Panc1 (cell line): ENCODE measurements around the gene PHRF1. TPM values are rescaled to one million over a fixed set of nuclear protein-coding genes. Genes with fewer than 3 reads are reported as not detected.

ENCODE experiments used
- ATAC-seq: fragments of 200-7000 bp; cut with Tn5 transposase; 2 replicates; pipeline ENCODE4 v1.9.1; 2020; ENCODE audit warnings: mild to moderate bottlenecking, moderate library complexity
- BruUV-seq: library from RNA; stranded (reverse); fragments of 400-500 nt; replicated peaks from 2 replicates; lab custom pipeline; 2021; lab: Mats Ljungman, UMichigan
- CTCF ChIA-PET: fragments of 300-600 bp; sonication (Branson Sonifier 250); formaldehyde crosslinking; loops from one replicate; lab custom pipeline; 2022; ENCODE audit warnings: antibody characterized with exemption; lab: Charles Lee
- POLR2A ChIA-PET: fragments of 300-600 bp; sonication (Branson Sonifier 250); formaldehyde crosslinking; loops from one replicate; lab custom pipeline; 2022; ENCODE audit warnings: antibody characterized with exemption; lab: Charles Lee
- DNase-seq: peaks from one replicate; pipeline ENCODE4 v3.0.0-alpha.2; 2010; ENCODE audit warnings: low read depth, low spot score
- H3K27ac ChIP-seq: 2 replicates; pipeline ENCODE4 v1.5.1; 2011; ENCODE audit warnings: mild to moderate bottlenecking, low read length, inconsistent platforms
- H3K27me3 ChIP-seq: fragments of 200-500 bp; sonication (Bioruptor generic); 2 replicates; pipeline ENCODE4 v1.6.0; 2014; ENCODE audit warnings: low read length, inconsistent platforms; ENCODE audit not compliant: control insufficient read depth, insufficient read depth
- H3K36me3 ChIP-seq: fragments of 200-500 bp; sonication (Bioruptor generic); 2 replicates; pipeline ENCODE4 v1.5.1; 2014; ENCODE audit warnings: inconsistent platforms, mild to moderate bottlenecking, low read length, moderate library complexity; ENCODE audit not compliant: control insufficient read depth, insufficient read depth
- H3K4me1 ChIP-seq: 2 replicates; pipeline ENCODE4 v1.5.1; 2011; ENCODE audit warnings: inconsistent platforms, mild to moderate bottlenecking, low read length, moderate library complexity; ENCODE audit not compliant: control insufficient read depth, insufficient read depth
- H3K4me3 ChIP-seq, 2 experiments: 2 replicates each; pipeline ENCODE4 v1.5.1; 2011 to 2012; ENCODE audit warnings: low read depth in 2 of 2, low read length in 2 of 2, mild to moderate bottlenecking in 2 of 2, inconsistent platforms in 1 of 2, moderate library complexity in 1 of 2
- H3K9me3 ChIP-seq: fragments of 200-500 bp; sonication (Bioruptor generic); 2 replicates; pipeline ENCODE4 v1.5.1; 2014; ENCODE audit warnings: low read depth, mild to moderate bottlenecking, inconsistent platforms, low read length, moderate library complexity; ENCODE audit not compliant: control insufficient read depth, insufficient read depth
- CTCF ChIP-seq: fragments of 450-650 bp; IDR thresholded peaks from 2 replicates; pipeline ENCODE4 v1.5.1; 2017; ENCODE audit warnings: mild to moderate bottlenecking
- POLR2AphosphoS5 ChIP-seq: IDR thresholded peaks from 2 replicates; pipeline ENCODE4 v1.6.1; 2012; ENCODE audit warnings: mild to moderate bottlenecking, low read depth, low read length, moderate library complexity
- SIN3A ChIP-seq: IDR thresholded peaks from 2 replicates; pipeline ENCODE4 v1.6.1; 2012; ENCODE audit warnings: low read depth, mild to moderate bottlenecking, low read length, moderate library complexity, borderline replicate concordance; ENCODE audit not compliant: insufficient read depth
- TCF7L2 ChIP-seq: IDR thresholded peaks from 2 replicates; pipeline ENCODE4 v1.6.1; 2011; ENCODE audit warnings: mild to moderate bottlenecking, low read depth, low read length, inconsistent platforms
- in situ Hi-C: cut with HindIII; loops from 2 replicates; pipeline ENCODE4 v1.10.0; 2016; ENCODE audit warnings: low sequenced_read_pairs, low pct_unique_long_range_greater_than_20kb
- intact Hi-C: fragments of 100-400 bp; cut with micrococcal nuclease; formaldehyde crosslinking; loops from one replicate; pipeline ENCODE4 v1.10.0; 2022; ENCODE audit not compliant: unreplicated experiment
- total RNA-seq: library from RNA; stranded (reverse); gene quantifications from one replicate; pipeline ENCODE4 v1.2.1, GENCODE V29; 2021; ENCODE audit not compliant: unreplicated experiment
- TF ChIP-seq, protein P1 (sequence below), 2 experiments: IDR thresholded peaks; 2 replicates each; pipeline ENCODE4 v1.6.1; 2011 to 2012; ENCODE audit warnings: low read depth in 2 of 2, control low read depth in 1 of 2, low read length in 1 of 2, mild to moderate bottlenecking in 1 of 2, moderate library complexity in 1 of 2; ENCODE audit not compliant: insufficient read depth in 1 of 2

Gene PHRF1
- total RNA-seq, 1 experiment from 2014 or later: 90.6 TPM

GRCh38 chr11:541433-541885, 34.8 kb upstream of the PHRF1 start:
- no peak overlapping the region for H3K27ac ChIP-seq
- no peak overlapping the region for H3K4me3 ChIP-seq
- ATAC-seq: no peak
- H3K4me1 ChIP-seq: peaks cover 15% of the 10 kb centered on the region
- in situ Hi-C loops: no loop called here
- CTCF ChIA-PET: no interaction called here
- intact Hi-C loops: no loop called here
- no peak for TF ChIP-seq POLR2AphosphoS5
- TF ChIP-seq, protein P1, sequence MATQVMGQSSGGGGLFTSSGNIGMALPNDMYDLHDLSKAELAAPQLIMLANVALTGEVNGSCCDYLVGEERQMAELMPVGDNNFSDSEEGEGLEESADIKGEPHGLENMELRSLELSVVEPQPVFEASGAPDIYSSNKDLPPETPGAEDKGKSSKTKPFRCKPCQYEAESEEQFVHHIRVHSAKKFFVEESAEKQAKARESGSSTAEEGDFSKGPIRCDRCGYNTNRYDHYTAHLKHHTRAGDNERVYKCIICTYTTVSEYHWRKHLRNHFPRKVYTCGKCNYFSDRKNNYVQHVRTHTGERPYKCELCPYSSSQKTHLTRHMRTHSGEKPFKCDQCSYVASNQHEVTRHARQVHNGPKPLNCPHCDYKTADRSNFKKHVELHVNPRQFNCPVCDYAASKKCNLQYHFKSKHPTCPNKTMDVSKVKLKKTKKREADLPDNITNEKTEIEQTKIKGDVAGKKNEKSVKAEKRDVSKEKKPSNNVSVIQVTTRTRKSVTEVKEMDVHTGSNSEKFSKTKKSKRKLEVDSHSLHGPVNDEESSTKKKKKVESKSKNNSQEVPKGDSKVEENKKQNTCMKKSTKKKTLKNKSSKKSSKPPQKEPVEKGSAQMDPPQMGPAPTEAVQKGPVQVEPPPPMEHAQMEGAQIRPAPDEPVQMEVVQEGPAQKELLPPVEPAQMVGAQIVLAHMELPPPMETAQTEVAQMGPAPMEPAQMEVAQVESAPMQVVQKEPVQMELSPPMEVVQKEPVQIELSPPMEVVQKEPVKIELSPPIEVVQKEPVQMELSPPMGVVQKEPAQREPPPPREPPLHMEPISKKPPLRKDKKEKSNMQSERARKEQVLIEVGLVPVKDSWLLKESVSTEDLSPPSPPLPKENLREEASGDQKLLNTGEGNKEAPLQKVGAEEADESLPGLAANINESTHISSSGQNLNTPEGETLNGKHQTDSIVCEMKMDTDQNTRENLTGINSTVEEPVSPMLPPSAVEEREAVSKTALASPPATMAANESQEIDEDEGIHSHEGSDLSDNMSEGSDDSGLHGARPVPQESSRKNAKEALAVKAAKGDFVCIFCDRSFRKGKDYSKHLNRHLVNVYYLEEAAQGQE (IDR thresholded peaks at IDR 0.05; ENCODE audit: insufficient read depth in 1 of 2, low read depth in 2 of 2, low read length in 1 of 2): no peak
- no peak for TF ChIP-seq TCF7L2
- no peak for TF ChIP-seq SIN3A
- TF ChIP-seq CTCF: no peak
- POLR2A ChIA-PET: no interaction called here
- no peaks in the 10 kb centered on the region for H3K9me3 ChIP-seq
- no peaks in the 10 kb centered on the region for H3K36me3 ChIP-seq
- DNase-seq: no peak
- BruUV-seq: no TSS peak
- H3K27me3 ChIP-seq: no peaks in the 10 kb centered on the region

- no TSS peak for BruUV-seq
Observed at GRCh38 chr11:544817-545166, 31.5 kb upstream of the PHRF1 start.

More at GRCh38 chr11:544817-545166, 31.5 kb upstream of the PHRF1 start:
- Histone ChIP-seq H3K4me3 (no peak overlapping the region), H3K27ac (no peak overlapping the region), H3K9me3 (no peaks in the 10 kb centered on the region), H3K4me1 (peaks cover 4% of the 10 kb centered on the region), H3K27me3 (no peaks in the 10 kb centered on the region), H3K36me3 (no peaks in the 10 kb centered on the region)
- ATAC-seq (no peak), DNase-seq (no peak)
- in situ Hi-C loops (no loop called here), intact Hi-C loops (no loop called here)
- ChIA-PET CTCF (no interaction called here), POLR2A (interaction anchor here (1.0 kb wide), 1 partner anchor 9 kb away, joined by 3 read pairs; no protein-coding TSS in a partner anchor)
- TF ChIP-seq POLR2AphosphoS5 (no peak), TCF7L2 (no peak), SIN3A (no peak), CTCF (no peak)
- TF ChIP-seq, protein P1 (IDR thresholded peaks at IDR 0.05; ENCODE audit: insufficient read depth in 1 of 2, low read depth in 2 of 2, low read length in 1 of 2): no peak
